Astrocyte (in vitro differentiated cells and primary cell): ENCODE results near the gene NET1. TPM values are rescaled to one million over a fixed set of nuclear protein-coding genes. Genes with fewer than 3 reads are reported as not detected.
"Not testable (repeated sequence)": the region's sequence is repeated elsewhere in the genome, so short reads cannot be mapped to it uniquely, and the experiment has no call there.

Experiments
- DNase-seq: peaks from one replicate; pipeline ENCODE4 v3.0.0-alpha.2; 2010; ENCODE audit warnings: low read depth
- FAIRE-seq: peaks from 2 replicates; lab custom pipeline; 2011; peaks lifted over from hg19 to GRCh38; lab: Jason Lieb, UNC
- H2AFZ ChIP-seq: 2 replicates; pipeline ENCODE4 v1.6.0; 2012; ENCODE audit warnings: low read depth, low read length, inconsistent platforms
- H3K27ac ChIP-seq: 2 replicates; pipeline ENCODE4 v1.5.1; 2011; ENCODE audit warnings: low read depth, low read length, inconsistent platforms
- H3K27me3 ChIP-seq: 2 replicates; pipeline ENCODE4 v1.6.0; 2011; ENCODE audit warnings: low read length, inconsistent platforms; ENCODE audit not compliant: insufficient read depth
- H3K36me3 ChIP-seq: 2 replicates; pipeline ENCODE4 v1.5.1; 2011; ENCODE audit warnings: low read length, inconsistent platforms; ENCODE audit not compliant: insufficient read depth
- H3K4me1 ChIP-seq: 2 replicates; pipeline ENCODE4 v1.5.1; 2011; ENCODE audit warnings: low read length, inconsistent platforms; ENCODE audit not compliant: insufficient read depth
- H3K4me2 ChIP-seq: 2 replicates; pipeline ENCODE4 v1.6.0; 2012; ENCODE audit warnings: low read length, inconsistent platforms
- H3K4me3 ChIP-seq: 2 replicates; pipeline ENCODE4 v1.5.1; 2011; ENCODE audit warnings: low read depth, mild to moderate bottlenecking, low read length, inconsistent platforms; ENCODE audit not compliant: insufficient read depth
- H3K79me2 ChIP-seq: 2 replicates; pipeline ENCODE4 v1.6.0; 2012; ENCODE audit warnings: mild to moderate bottlenecking, low read length, inconsistent platforms; ENCODE audit not compliant: insufficient read depth
- H3K9ac ChIP-seq: 2 replicates; pipeline ENCODE4 v1.6.0; 2012; ENCODE audit warnings: mild to moderate bottlenecking, low read length, inconsistent platforms
- H3K9me3 ChIP-seq: 2 replicates; pipeline ENCODE4 v1.5.1; 2012; ENCODE audit warnings: low read depth, mild to moderate bottlenecking, low read length, inconsistent platforms; ENCODE audit not compliant: insufficient read depth
- H4K20me1 ChIP-seq: 2 replicates; pipeline ENCODE4 v1.6.0; 2012; ENCODE audit warnings: low read length, inconsistent platforms; ENCODE audit not compliant: insufficient read depth
- H3K27ac Mint-ChIP-seq: one replicate; pipeline ENCODE4 v1.8.0; 2021; ENCODE audit warnings: mild to moderate bottlenecking, mixed read lengths; ENCODE audit not compliant: unreplicated experiment
- H3K27me3 Mint-ChIP-seq: one replicate; pipeline ENCODE4 v1.8.0; 2021; ENCODE audit warnings: low read depth, mixed read lengths; ENCODE audit not compliant: unreplicated experiment
- H3K36me3 Mint-ChIP-seq: one replicate; pipeline ENCODE4 v1.8.0; 2021; ENCODE audit warnings: low read depth, mixed read lengths; ENCODE audit not compliant: unreplicated experiment
- H3K4me1 Mint-ChIP-seq: one replicate; pipeline ENCODE4 v1.8.0; 2021; ENCODE audit warnings: low read depth, mixed read lengths; ENCODE audit not compliant: unreplicated experiment
- H3K4me3 Mint-ChIP-seq: one replicate; pipeline ENCODE4 v1.8.0; 2021; ENCODE audit warnings: mild to moderate bottlenecking, moderate library complexity, mixed read lengths; ENCODE audit not compliant: unreplicated experiment
- H3K9me3 Mint-ChIP-seq: one replicate; pipeline ENCODE4 v1.8.0; 2021; ENCODE audit warnings: mild to moderate bottlenecking, mixed read lengths; ENCODE audit not compliant: unreplicated experiment
- CTCF ChIP-seq: IDR thresholded peaks from 2 replicates; pipeline ENCODE4 v1.5.1; 2011; ENCODE audit warnings: low read depth, mild to moderate bottlenecking, inconsistent platforms, low read length, moderate library complexity; ENCODE audit not compliant: insufficient read depth
- EZH2 ChIP-seq: IDR thresholded peaks from 2 replicates; pipeline ENCODE4 v1.6.1; 2012; ENCODE audit warnings: mild to moderate bottlenecking, low read length, inconsistent platforms; ENCODE audit not compliant: insufficient read depth
- total RNA-seq: library from RNA; stranded (reverse); gene quantifications from 2 replicates; pipeline ENCODE4 v1.2.1, GENCODE V29; 2021

Gene NET1
- total RNA-seq, 1 donor from 2014 or later, result 43.5 TPM

GRCh38 chr10:5469353-5470061 is 57.1 kb downstream of the NET1 start:
- H3K27ac ChIP-seq, result no peak overlapping the region
- Mint-ChIP-seq H3K9me3 (peaks cover 7% of the 10 kb centered on the region), H3K4me3 (no peak overlapping the region), H3K36me3 (peaks cover 7% of the 10 kb centered on the region), H3K4me1 (peaks cover 16% of the 10 kb centered on the region), H3K27ac (no peak overlapping the region), H3K27me3 (peaks cover 8% of the 10 kb centered on the region)
- H4K20me1 ChIP-seq, result no peaks in the 10 kb centered on the region
- peaks cover 3% of the 10 kb centered on the region for H3K9me3 ChIP-seq
- peaks cover 5% of the 10 kb centered on the region for H3K4me1 ChIP-seq
- H2AFZ ChIP-seq, result no peak overlapping the region
- no peaks in the 10 kb centered on the region for H3K27me3 ChIP-seq
- no peaks in the 10 kb centered on the region for H3K79me2 ChIP-seq
- FAIRE-seq (no peak), DNase-seq (no peak)
- H3K9ac ChIP-seq, result no peak overlapping the region
- no peak for TF ChIP-seq EZH2
- TF ChIP-seq CTCF, result no peak
- H3K4me3 ChIP-seq, result no peak overlapping the region
- no peak overlapping the region for H3K4me2 ChIP-seq
- no peaks in the 10 kb centered on the region for H3K36me3 ChIP-seq

GRCh38 chr10:5470062-5470751 is 57.9 kb downstream of the NET1 start:
- Mint-ChIP-seq H3K36me3 (peaks cover 7% of the 10 kb centered on the region), H3K4me3 (no peak overlapping the region), H3K9me3 (peaks cover 7% of the 10 kb centered on the region), H3K4me1 (peaks cover 16% of the 10 kb centered on the region), H3K27ac (no peak overlapping the region), H3K27me3 (peaks cover 8% of the 10 kb centered on the region)
- DNase-seq, result no peak
- peaks cover 3% of the 10 kb centered on the region for H3K9me3 ChIP-seq
- TF ChIP-seq CTCF, result no peak
- no peak for TF ChIP-seq EZH2
- no peak overlapping the region for H3K27ac ChIP-seq
- H3K4me2 ChIP-seq, result no peak overlapping the region
- no peak overlapping the region for H3K9ac ChIP-seq
- H3K79me2 ChIP-seq, result no peaks in the 10 kb centered on the region
- no peak overlapping the region for H2AFZ ChIP-seq
- no peak overlapping the region for H3K4me3 ChIP-seq
- no peaks in the 10 kb centered on the region for H3K36me3 ChIP-seq
- FAIRE-seq, result no peak
- H3K4me1 ChIP-seq, result peaks cover 5% of the 10 kb centered on the region
- no peaks in the 10 kb centered on the region for H3K27me3 ChIP-seq
- H4K20me1 ChIP-seq, result no peaks in the 10 kb centered on the region

GRCh38 chr10:5474642-5475041 is 62.3 kb downstream of the NET1 start:
- H3K9me3 ChIP-seq, H3K9ac ChIP-seq, H4K20me1 ChIP-seq, H3K27ac Mint-ChIP-seq, H3K36me3 Mint-ChIP-seq, H2AFZ ChIP-seq, H3K4me1 ChIP-seq, H3K4me1 Mint-ChIP-seq, H3K4me3 ChIP-seq, H3K36me3 ChIP-seq, H3K9me3 Mint-ChIP-seq, H3K4me2 ChIP-seq, DNase-seq, H3K4me3 Mint-ChIP-seq, H3K27me3 ChIP-seq, FAIRE-seq, H3K27ac ChIP-seq, H3K79me2 ChIP-seq: not testable (repeated sequence)
- peaks cover 13% of the 10 kb centered on the region for H3K27me3 Mint-ChIP-seq

- H3K9me3 Mint-ChIP-seq, H3K4me2 ChIP-seq, H3K9ac ChIP-seq, H3K79me2 ChIP-seq, H3K4me1 ChIP-seq, H3K4me1 Mint-ChIP-seq, H2AFZ ChIP-seq, H3K27ac Mint-ChIP-seq, H3K27me3 ChIP-seq, FAIRE-seq, H3K4me3 Mint-ChIP-seq, H3K36me3 ChIP-seq, H3K27ac ChIP-seq, H3K36me3 Mint-ChIP-seq, H3K9me3 ChIP-seq, H3K4me3 ChIP-seq, H4K20me1 ChIP-seq, DNase-seq: not testable (repeated sequence)
- H3K27me3 Mint-ChIP-seq, result peaks cover 14% of the 10 kb centered on the region
These were observed 62.7 kb downstream of the NET1 start for GRCh38 chr10:5475088-5475487.
